ENCODE results near the gene TSKU.
A peak's percentile ranks its signal among the peaks of the same experiment; 100 is the strongest.

TSKU gene

GRCh38 chr11:76752321-76753143, 30.6 kb upstream of the TSKU start:
- peak; percentile 87 for DNase-seq (ENCODE audit: low read depth)

GRCh38 chr11:76753449-76753848, 29.7 kb upstream of the TSKU start:
- no peak for DNase-seq (ENCODE audit: low read depth)

GRCh38 chr11:76753950-76754349, 29.2 kb upstream of the TSKU start:
- no peak for DNase-seq (ENCODE audit: low read depth)

GRCh38 chr11:76756341-76756741, 26.8 kb upstream of the TSKU start:
- DNase-seq (ENCODE audit: low read depth): no peak

- no peak for DNase-seq (ENCODE audit: low read depth)
Observed at GRCh38 chr11:76758311-76758710, 24.8 kb upstream of the TSKU start.

- no peak for DNase-seq (ENCODE audit: low read depth)
Observed at GRCh38 chr11:76759092-76759491, 24.1 kb upstream of the TSKU start.

- DNase-seq (ENCODE audit: low read depth): no peak
Observed at GRCh38 chr11:76759517-76759916, 23.6 kb upstream of the TSKU start.

GRCh38 chr11:76760236-76760635, 22.9 kb upstream of the TSKU start:
- no peak for DNase-seq (ENCODE audit: low read depth)

GRCh38 chr11:76761718-76762355, 21.3 kb upstream of the TSKU start:
- DNase-seq (ENCODE audit: low read depth): no peak

- no peak for DNase-seq (ENCODE audit: low read depth)
Observed at GRCh38 chr11:76762356-76762752, 20.8 kb upstream of the TSKU start.

GRCh38 chr11:76762867-76763572, 20.1 kb upstream of the TSKU start:
- DNase-seq (ENCODE audit: low read depth): no peak

- no peak for DNase-seq (ENCODE audit: low read depth)
Observed at GRCh38 chr11:76763573-76764346, 19.4 kb upstream of the TSKU start.

GRCh38 chr11:76764941-76765665, 18.1 kb upstream of the TSKU start:
- no peak for DNase-seq (ENCODE audit: low read depth)

GRCh38 chr11:76765863-76766350, 17.2 kb upstream of the TSKU start:
- no peak for DNase-seq (ENCODE audit: low read depth)

GRCh38 chr11:76766521-76766920, 16.6 kb upstream of the TSKU start:
- no peak for DNase-seq (ENCODE audit: low read depth)

GRCh38 chr11:76767659-76768058, 15.5 kb upstream of the TSKU start:
- no peak for DNase-seq (ENCODE audit: low read depth)

GRCh38 chr11:76768088-76768908, 14.9 kb upstream of the TSKU start:
- no peak for DNase-seq (ENCODE audit: low read depth)

- DNase-seq (ENCODE audit: low read depth): no peak
Observed at GRCh38 chr11:76768909-76769560, 14.1 kb upstream of the TSKU start.

- no peak for DNase-seq (ENCODE audit: low read depth)
Observed at GRCh38 chr11:76769645-76770586, 13.2 kb upstream of the TSKU start.
